KMS-11 (cell line): ENCODE results near the gene DLK1.

Experiments used
- H2AFZ ChIP-seq: fragments of 200-600 bp; sonication (generic); 2 replicates; pipeline ENCODE4 v1.6.1; 2016; ENCODE audit warnings: antibody characterized with exemption, mixed run types, low read depth
- H3K27ac ChIP-seq: fragments of 200-600 bp; sonication (generic); 2 replicates; pipeline ENCODE4 v1.6.1; 2016; ENCODE audit warnings: mild to moderate bottlenecking, mixed run types
- H3K27me3 ChIP-seq: fragments of 200-600 bp; sonication (generic); 2 replicates; pipeline ENCODE4 v1.6.1; 2017; ENCODE audit warnings: mild to moderate bottlenecking, low read depth, mixed run types, moderate library complexity; ENCODE audit not compliant: insufficient read depth
- H3K36me3 ChIP-seq: fragments of 200-600 bp; sonication (generic); 2 replicates; pipeline ENCODE4 v1.6.1; 2017; ENCODE audit warnings: mild to moderate bottlenecking, mixed run types; ENCODE audit not compliant: insufficient read depth
- H3K4me1 ChIP-seq: fragments of 200-600 bp; sonication (generic); 2 replicates; pipeline ENCODE4 v1.6.1; 2016; ENCODE audit warnings: mild to moderate bottlenecking, low read depth, mixed run types; ENCODE audit not compliant: poor library complexity, severe bottlenecking
- H3K4me2 ChIP-seq: fragments of 200-600 bp; sonication (generic); 2 replicates; pipeline ENCODE4 v1.7.0; 2016; ENCODE audit warnings: mild to moderate bottlenecking, mixed run types
- H3K4me3 ChIP-seq: fragments of 200-600 bp; sonication (generic); IDR thresholded peaks from 2 replicates; pipeline ENCODE4 v1.6.1; 2017; ENCODE audit warnings: low read depth, low read length, mixed read lengths; ENCODE audit not compliant: insufficient read depth
- H3K79me2 ChIP-seq: fragments of 200-600 bp; sonication (generic); 2 replicates; pipeline ENCODE4 v1.6.1; 2016; ENCODE audit warnings: low read depth, mixed run types; ENCODE audit not compliant: insufficient read depth
- H3K9ac ChIP-seq: fragments of 200-600 bp; sonication (generic); 2 replicates; pipeline ENCODE4 v1.6.1; 2016; ENCODE audit warnings: mild to moderate bottlenecking, mixed run types
- H4K20me1 ChIP-seq: fragments of 200-600 bp; sonication (generic); 2 replicates; pipeline ENCODE4 v1.6.1; 2016; ENCODE audit warnings: mild to moderate bottlenecking, mixed run types; ENCODE audit not compliant: insufficient read depth
- TF ChIP-seq, protein P1 (sequence below): fragments of 200-600 bp; sonication (generic); conservative IDR thresholded peaks from 2 replicates; pipeline ENCODE4 v1.6.1; 2017; ENCODE audit warnings: low read depth, mild to moderate bottlenecking, antibody characterized with exemption, low read length, moderate library complexity, mixed read lengths

The DLK1 gene

GRCh38 chr14:100762901-100763300 is 36.2 kb downstream of the DLK1 start:
- H3K27ac ChIP-seq: no peak overlapping the region
- no peak overlapping the region for H3K4me2 ChIP-seq
- TF ChIP-seq, protein P1, sequence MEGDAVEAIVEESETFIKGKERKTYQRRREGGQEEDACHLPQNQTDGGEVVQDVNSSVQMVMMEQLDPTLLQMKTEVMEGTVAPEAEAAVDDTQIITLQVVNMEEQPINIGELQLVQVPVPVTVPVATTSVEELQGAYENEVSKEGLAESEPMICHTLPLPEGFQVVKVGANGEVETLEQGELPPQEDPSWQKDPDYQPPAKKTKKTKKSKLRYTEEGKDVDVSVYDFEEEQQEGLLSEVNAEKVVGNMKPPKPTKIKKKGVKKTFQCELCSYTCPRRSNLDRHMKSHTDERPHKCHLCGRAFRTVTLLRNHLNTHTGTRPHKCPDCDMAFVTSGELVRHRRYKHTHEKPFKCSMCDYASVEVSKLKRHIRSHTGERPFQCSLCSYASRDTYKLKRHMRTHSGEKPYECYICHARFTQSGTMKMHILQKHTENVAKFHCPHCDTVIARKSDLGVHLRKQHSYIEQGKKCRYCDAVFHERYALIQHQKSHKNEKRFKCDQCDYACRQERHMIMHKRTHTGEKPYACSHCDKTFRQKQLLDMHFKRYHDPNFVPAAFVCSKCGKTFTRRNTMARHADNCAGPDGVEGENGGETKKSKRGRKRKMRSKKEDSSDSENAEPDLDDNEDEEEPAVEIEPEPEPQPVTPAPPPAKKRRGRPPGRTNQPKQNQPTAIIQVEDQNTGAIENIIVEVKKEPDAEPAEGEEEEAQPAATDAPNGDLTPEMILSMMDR: no peak
- H2AFZ ChIP-seq: no peak overlapping the region
- H3K9ac ChIP-seq: no peak overlapping the region
- peaks cover 9% of the 10 kb centered on the region; the same call in 1 of the 2 replicates for H3K27me3 ChIP-seq
- no peaks in the 10 kb centered on the region for H3K36me3 ChIP-seq
- no peaks in the 10 kb centered on the region for H3K79me2 ChIP-seq
- H3K4me3 ChIP-seq: no peak overlapping the region
- no peaks in the 10 kb centered on the region for H4K20me1 ChIP-seq
- H3K4me1 ChIP-seq: no peaks in the 10 kb centered on the region

- TF ChIP-seq, protein P1: no peak
- Histone ChIP-seq H2AFZ (no peak overlapping the region), H3K4me2 (no peak overlapping the region), H3K36me3 (no peaks in the 10 kb centered on the region), H3K4me3 (no peak overlapping the region), H3K9ac (no peak overlapping the region), H3K27me3 (peaks cover 14% of the 10 kb centered on the region; the same call in 1 of the 2 replicates), H3K79me2 (no peaks in the 10 kb centered on the region), H4K20me1 (no peaks in the 10 kb centered on the region), H3K27ac (no peak overlapping the region), H3K4me1 (no peaks in the 10 kb centered on the region)
Observed at GRCh38 chr14:100764471-100765115, 37.9 kb downstream of the DLK1 start.

- Histone ChIP-seq H3K27ac (no peak overlapping the region), H3K9ac (no peak overlapping the region)
- TF ChIP-seq, protein P1: no peak
Observed at GRCh38 chr14:100765296-100765695, 38.6 kb downstream of the DLK1 start.

DNA sequence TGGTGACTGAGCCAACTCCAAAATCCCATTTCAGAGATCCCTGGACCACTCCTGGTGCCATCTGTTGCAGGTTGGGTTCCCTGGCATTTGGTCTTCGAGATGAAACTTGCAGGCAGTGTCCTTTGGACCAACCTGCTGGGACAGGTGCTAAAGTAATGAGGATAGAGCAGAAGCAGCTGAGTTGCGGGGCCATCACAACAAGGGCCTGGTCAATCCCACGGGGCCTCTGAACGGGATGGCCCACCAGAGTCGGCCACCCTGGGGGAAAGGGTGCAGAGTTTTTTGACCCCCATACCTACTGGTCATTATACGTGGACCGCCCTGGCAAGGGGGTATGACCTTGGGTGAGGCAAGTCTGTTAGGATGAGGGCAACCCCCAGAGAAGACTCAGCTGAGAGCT is 39.3 kb downstream of the DLK1 start:
- no peak overlapping the region for H3K27ac ChIP-seq
- H3K4me2 ChIP-seq: no peak overlapping the region
- H3K9ac ChIP-seq: no peak overlapping the region
- no peaks in the 10 kb centered on the region for H3K36me3 ChIP-seq
- peaks cover 20% of the 10 kb centered on the region; the same call in 1 of the 2 replicates for H3K27me3 ChIP-seq
- no peaks in the 10 kb centered on the region for H3K4me1 ChIP-seq
- TF ChIP-seq, protein P1: no peak
- no peaks in the 10 kb centered on the region for H4K20me1 ChIP-seq
- H3K79me2 ChIP-seq: no peaks in the 10 kb centered on the region
- no peak overlapping the region for H2AFZ ChIP-seq
- H3K4me3 ChIP-seq: no peak overlapping the region

More at GRCh38 chr14:100765296-100765695, 38.6 kb downstream of the DLK1 start:
- Histone ChIP-seq H4K20me1 (no peaks in the 10 kb centered on the region), H3K79me2 (no peaks in the 10 kb centered on the region), H3K4me1 (no peaks in the 10 kb centered on the region), H3K4me3 (no peak overlapping the region), H2AFZ (no peak overlapping the region), H3K4me2 (no peak overlapping the region), H3K27me3 (peaks cover 19% of the 10 kb centered on the region; the same call in 1 of the 2 replicates), H3K36me3 (no peaks in the 10 kb centered on the region)
